Measurements from ENCODE around the gene CUBN.

DNA sequence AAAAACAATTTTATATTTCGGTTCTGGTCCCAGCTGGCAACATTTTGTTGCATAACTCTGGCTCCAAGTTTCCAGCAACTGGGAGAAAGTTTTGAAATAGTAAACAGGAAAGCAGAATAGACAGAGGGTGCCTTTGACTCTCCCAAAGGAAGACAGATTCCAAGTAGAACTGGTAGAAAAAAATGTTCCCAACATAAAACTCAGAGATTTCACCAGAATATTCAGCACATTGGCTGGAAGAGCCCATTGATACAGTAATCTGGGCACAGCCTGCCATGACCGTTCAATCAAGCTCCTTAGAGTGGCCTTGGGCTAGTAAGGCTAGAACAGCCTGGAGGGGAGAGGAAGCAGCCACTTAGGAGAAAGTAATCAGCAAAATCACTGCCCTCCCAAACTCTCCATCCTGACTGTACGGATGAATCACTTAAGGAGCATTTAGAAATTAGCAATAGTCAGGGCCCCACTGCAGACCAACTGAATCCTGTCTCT is 120.4 kb downstream of the CUBN start:
- no peak for TF ChIP-seq EP300 (IDR thresholded peaks at IDR 0.05; ENCODE audit: low read depth in 2 of 2, low read length in 2 of 2)
- TF ChIP-seq EP300 (CRISPR knock-in tag; IDR thresholded peaks at IDR 0.05; ENCODE audit: borderline replicate concordance), result no peak
- no peak for TF ChIP-seq GATAD2A (CRISPR knock-in tag; IDR thresholded peaks at IDR 0.05)
- TF ChIP-seq, protein P1, sequence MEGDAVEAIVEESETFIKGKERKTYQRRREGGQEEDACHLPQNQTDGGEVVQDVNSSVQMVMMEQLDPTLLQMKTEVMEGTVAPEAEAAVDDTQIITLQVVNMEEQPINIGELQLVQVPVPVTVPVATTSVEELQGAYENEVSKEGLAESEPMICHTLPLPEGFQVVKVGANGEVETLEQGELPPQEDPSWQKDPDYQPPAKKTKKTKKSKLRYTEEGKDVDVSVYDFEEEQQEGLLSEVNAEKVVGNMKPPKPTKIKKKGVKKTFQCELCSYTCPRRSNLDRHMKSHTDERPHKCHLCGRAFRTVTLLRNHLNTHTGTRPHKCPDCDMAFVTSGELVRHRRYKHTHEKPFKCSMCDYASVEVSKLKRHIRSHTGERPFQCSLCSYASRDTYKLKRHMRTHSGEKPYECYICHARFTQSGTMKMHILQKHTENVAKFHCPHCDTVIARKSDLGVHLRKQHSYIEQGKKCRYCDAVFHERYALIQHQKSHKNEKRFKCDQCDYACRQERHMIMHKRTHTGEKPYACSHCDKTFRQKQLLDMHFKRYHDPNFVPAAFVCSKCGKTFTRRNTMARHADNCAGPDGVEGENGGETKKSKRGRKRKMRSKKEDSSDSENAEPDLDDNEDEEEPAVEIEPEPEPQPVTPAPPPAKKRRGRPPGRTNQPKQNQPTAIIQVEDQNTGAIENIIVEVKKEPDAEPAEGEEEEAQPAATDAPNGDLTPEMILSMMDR (CRISPR knock-in tag; IDR thresholded peaks at IDR 0.05), result no peak
- no peak for TF ChIP-seq JUNB (CRISPR knock-in tag; IDR thresholded peaks at IDR 0.05; ENCODE audit: borderline replicate concordance)
- no peak for TF ChIP-seq ZNF550 (CRISPR knock-in tag; IDR thresholded peaks at IDR 0.05; ENCODE audit: borderline replicate concordance)
- TF ChIP-seq IKZF4 (CRISPR knock-in tag; IDR thresholded peaks at IDR 0.05; ENCODE audit: borderline replicate concordance, low read depth, not compliant biosample characterization), result no peak
- TF ChIP-seq SRF (IDR thresholded peaks at IDR 0.05; ENCODE audit: low read depth, low read length), result no peak
- TF ChIP-seq ZNF138 (CRISPR knock-in tag; IDR thresholded peaks at IDR 0.05; ENCODE audit: low read depth), result no peak
